Esophagus squamous epithelium (tissue), 4 donors: ENCODE data around the gene ANGPTL1.

ENCODE experiments used
- CTCF ChIP-seq, 6 experiments: fragments of 450-650 bp in 4 of 6; fragments of 200-600 bp in 2 of 6; sonication (generic) in 2 of 6; IDR thresholded peaks; one replicate each; pipeline ENCODE4 v1.5.1; 2016 to 2019; ENCODE audit warnings: antibody characterized with exemption in 6 of 6, mild to moderate bottlenecking in 4 of 6, moderate library complexity in 4 of 6
- POLR2A ChIP-seq, 4 donors: fragments of 450-650 bp; IDR thresholded peaks; one replicate each; pipeline ENCODE4 v1.6.1; 2017; ENCODE audit warnings: antibody characterized with exemption in 4 of 4, mild to moderate bottlenecking in 4 of 4, moderate library complexity in 3 of 4

GRCh38 chr1:178818416-178818815 lies 52.5 kb downstream of the ANGPTL1 start:
- no peak for TF ChIP-seq CTCF (IDR thresholded peaks at IDR 0.05)
- no peak for TF ChIP-seq POLR2A (IDR thresholded peaks at IDR 0.05)
